K562 (cell line): ENCODE measurements around the gene MYB. TPM values are rescaled to one million over a fixed set of nuclear protein-coding genes. Genes with fewer than 3 reads are reported as not detected.
A peak's percentile ranks its signal among the peaks of the same experiment; 100 is the strongest.

ENCODE experiments used
- ARHGAP35 ChIP-seq: fragments of 450-650 bp; IDR thresholded peaks from 2 replicates; pipeline ENCODE4 v1.6.1; 2018; ENCODE audit not compliant: partially characterized antibody
- EHMT2 ChIP-seq: fragments of 450-650 bp; IDR thresholded peaks from 2 replicates; pipeline ENCODE4 v1.6.1; 2018; ENCODE audit warnings: antibody characterized with exemption
- FOXJ3 ChIP-seq: sonication (generic); formaldehyde crosslinking; IDR thresholded peaks from 2 replicates; pipeline ENCODE4 v1.4.0; 2020; ENCODE audit warnings: mild to moderate bottlenecking, missing genetic modification reagents
- FOXM1 ChIP-seq, 2 experiments: fragments of 450-650 bp in 1 of 2; sonication (generic) in 1 of 2; formaldehyde crosslinking in 1 of 2; IDR thresholded peaks; 2 replicates each; pipeline versions ENCODE4 v1.6.1 to v1.9.0; 2017 to 2022; ENCODE audit warnings: low read depth in 2 of 2, mild to moderate bottlenecking in 2 of 2, missing genetic modification reagents in 1 of 2, moderate library complexity in 1 of 2
- KLF6 ChIP-seq: fragments of 250-450 bp; sonication (Bioruptor Pico); IDR thresholded peaks from 2 replicates; pipeline ENCODE4 v1.4.0; 2020; ENCODE audit warnings: mild to moderate bottlenecking, moderate library complexity, borderline replicate concordance
- NELFE ChIP-seq: IDR thresholded peaks from 2 replicates; pipeline ENCODE4 v1.6.1; 2011; ENCODE audit warnings: mild to moderate bottlenecking; ENCODE audit not compliant: insufficient read depth, insufficient read length
- NR4A1 ChIP-seq, 2 experiments: fragments of 250-450 bp in 1 of 2; fragments of 450-650 bp in 1 of 2; sonication (Bioruptor Pico) in 1 of 2; IDR thresholded peaks; 2 replicates each; pipeline versions ENCODE4 v1.4.0 to v1.6.1; 2016 to 2020; ENCODE audit warnings: mild to moderate bottlenecking in 2 of 2, missing compliant biosample characterization in 1 of 2, missing genetic modification characterization in 1 of 2, moderate library complexity in 1 of 2
- PPARD ChIP-seq: fragments of 250-450 bp; sonication (Bioruptor Pico); IDR thresholded peaks from 2 replicates; pipeline ENCODE4 v1.8.0; 2022; ENCODE audit warnings: inconsistent platforms, mild to moderate bottlenecking, moderate library complexity
- RBM17 ChIP-seq: fragments of 200-400 bp; formaldehyde crosslinking; IDR thresholded peaks from 2 replicates; pipeline ENCODE4 v1.6.1; 2017; ENCODE audit warnings: low read depth, mild to moderate bottlenecking, low read length, borderline replicate concordance
- SREBF2 ChIP-seq: sonication (generic); formaldehyde crosslinking; IDR thresholded peaks from 2 replicates; pipeline ENCODE4 v1.4.0; 2020; ENCODE audit warnings: mild to moderate bottlenecking, missing genetic modification reagents
- ZNF133 ChIP-seq: fragments of 250-450 bp; sonication (Bioruptor Pico); IDR thresholded peaks from 2 replicates; pipeline ENCODE4 v1.4.0; 2020; ENCODE audit warnings: mild to moderate bottlenecking
- polyA plus RNA-seq, 8 experiments: library from polyadenylated mRNA; depleted of rRNA in 4 of 8; stranded (reverse) in 5 of 8; unstranded in 3 of 8; fragments of >200 nt; fragmentation: Nextera tagmentation in 2 of 8; fragmentation: Illumina TruSeq in 1 of 8; extraction: Ambion mirVana in 2 of 8; extraction: Trizol in 1 of 8; gene quantifications; 2 replicates each; pipeline versions ENCODE4 v1.2.1 to v1.2.3, GENCODE V29; 2011 to 2014; ENCODE audit warnings: inconsistent platforms in 1 of 8, missing spikeins in 1 of 8
- total RNA-seq, 7 experiments: library from RNA; depleted of rRNA in 6 of 7; stranded (reverse); fragments of >200 nt in 6 of 7; fragmentation: Illumina TruSeq in 2 of 7; extraction: Trizol in 2 of 7; gene quantifications; 2 replicates each; pipeline versions ENCODE4 v1.2.1 to v1.2.3, GENCODE V29; 2011 to 2021; ENCODE audit warnings: low replicate concordance in 1 of 7
- TF ChIP-seq, protein P1 (sequence below), 2 experiments: fragments of 150-350 bp in 1 of 2; IDR thresholded peaks; 2 replicates each; pipeline ENCODE4 v1.6.1; 2012 to 2016; ENCODE audit warnings: low read depth in 2 of 2, low read length in 2 of 2, mild to moderate bottlenecking in 1 of 2, moderate library complexity in 1 of 2
- TF ChIP-seq, protein P2 (sequence below), 2 experiments: fragments of 450-650 bp; IDR thresholded peaks; 2 replicates each; pipeline ENCODE4 v1.6.1; 2016
- TF ChIP-seq, protein P3 (sequence below): fragments of 250-450 bp; sonication (Bioruptor Pico); IDR thresholded peaks from 2 replicates; pipeline ENCODE4 v1.4.0; 2020; ENCODE audit warnings: mild to moderate bottlenecking, moderate library complexity, borderline replicate concordance
- TF ChIP-seq, protein P4 (sequence below): fragments of 450-650 bp; IDR thresholded peaks from 2 replicates; pipeline ENCODE4 v1.6.1; 2016
- TF ChIP-seq, protein P5 (sequence below): fragments of 250-450 bp; sonication (Bioruptor Pico); IDR thresholded peaks from 2 replicates; pipeline ENCODE4 v1.9.0; 2021; ENCODE audit warnings: mild to moderate bottlenecking

Gene MYB
- total and polyA plus RNA-seq, 9 of the 15 experiments (the other 6 are each of a cell fraction or from before 2014, with no cell fraction given): 35.8 to 218 (median 140) TPM

DNA sequence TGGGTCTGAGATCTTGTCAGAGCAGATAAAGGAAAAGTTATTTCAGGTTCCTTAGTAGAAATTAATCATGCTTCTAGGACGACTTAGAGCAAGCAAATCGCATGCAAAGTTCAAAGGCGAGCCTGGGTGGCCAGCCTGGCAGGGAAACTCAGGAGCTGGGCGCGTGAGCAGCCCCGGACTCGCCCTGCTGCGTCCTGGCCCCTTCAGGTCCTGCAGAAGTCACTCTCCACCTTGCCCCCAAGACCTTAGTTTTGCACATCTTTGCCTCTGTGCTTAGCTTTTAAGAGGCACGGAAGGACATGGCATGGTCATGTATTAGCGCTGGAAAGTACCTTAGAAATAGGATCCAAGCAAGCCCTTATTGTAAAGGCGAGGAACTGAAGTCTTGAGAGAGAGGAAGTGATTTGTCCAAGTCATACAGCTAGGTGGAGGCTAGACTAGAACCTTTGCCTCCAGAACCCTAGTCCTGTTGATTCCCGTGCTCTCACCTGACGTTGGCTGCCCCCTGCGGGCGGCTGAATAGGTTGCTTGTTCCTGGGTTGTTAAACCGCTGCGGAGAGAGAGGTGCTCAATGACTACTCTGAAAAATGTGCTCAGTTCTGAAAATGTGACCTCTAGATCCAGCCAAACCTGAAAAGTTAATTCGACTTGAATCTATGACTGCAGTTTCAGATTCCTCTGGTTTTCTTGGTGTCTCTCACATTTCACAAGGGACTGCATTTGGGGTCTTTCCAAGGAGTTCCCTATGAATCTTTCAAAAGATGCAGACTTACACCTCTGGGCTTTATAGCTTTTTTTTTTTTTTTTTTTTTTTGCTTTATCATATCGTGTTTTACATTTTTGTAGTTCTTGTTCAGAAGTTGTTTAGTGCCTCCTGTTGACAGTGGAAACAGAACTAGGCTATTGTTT is 2.7 kb downstream of the MYB start (continued):
- TF ChIP-seq, protein P1, sequence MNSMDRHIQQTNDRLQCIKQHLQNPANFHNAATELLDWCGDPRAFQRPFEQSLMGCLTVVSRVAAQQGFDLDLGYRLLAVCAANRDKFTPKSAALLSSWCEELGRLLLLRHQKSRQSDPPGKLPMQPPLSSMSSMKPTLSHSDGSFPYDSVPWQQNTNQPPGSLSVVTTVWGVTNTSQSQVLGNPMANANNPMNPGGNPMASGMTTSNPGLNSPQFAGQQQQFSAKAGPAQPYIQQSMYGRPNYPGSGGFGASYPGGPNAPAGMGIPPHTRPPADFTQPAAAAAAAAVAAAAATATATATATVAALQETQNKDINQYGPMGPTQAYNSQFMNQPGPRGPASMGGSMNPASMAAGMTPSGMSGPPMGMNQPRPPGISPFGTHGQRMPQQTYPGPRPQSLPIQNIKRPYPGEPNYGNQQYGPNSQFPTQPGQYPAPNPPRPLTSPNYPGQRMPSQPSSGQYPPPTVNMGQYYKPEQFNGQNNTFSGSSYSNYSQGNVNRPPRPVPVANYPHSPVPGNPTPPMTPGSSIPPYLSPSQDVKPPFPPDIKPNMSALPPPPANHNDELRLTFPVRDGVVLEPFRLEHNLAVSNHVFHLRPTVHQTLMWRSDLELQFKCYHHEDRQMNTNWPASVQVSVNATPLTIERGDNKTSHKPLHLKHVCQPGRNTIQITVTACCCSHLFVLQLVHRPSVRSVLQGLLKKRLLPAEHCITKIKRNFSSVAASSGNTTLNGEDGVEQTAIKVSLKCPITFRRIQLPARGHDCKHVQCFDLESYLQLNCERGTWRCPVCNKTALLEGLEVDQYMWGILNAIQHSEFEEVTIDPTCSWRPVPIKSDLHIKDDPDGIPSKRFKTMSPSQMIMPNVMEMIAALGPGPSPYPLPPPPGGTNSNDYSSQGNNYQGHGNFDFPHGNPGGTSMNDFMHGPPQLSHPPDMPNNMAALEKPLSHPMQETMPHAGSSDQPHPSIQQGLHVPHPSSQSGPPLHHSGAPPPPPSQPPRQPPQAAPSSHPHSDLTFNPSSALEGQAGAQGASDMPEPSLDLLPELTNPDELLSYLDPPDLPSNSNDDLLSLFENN (IDR thresholded peaks at IDR 0.05; ENCODE audit: low read depth in 2 of 2, low read length in 2 of 2): no peak
- peak; percentile 71 for TF ChIP-seq FOXM1 (IDR thresholded peaks at IDR 0.05; ENCODE audit: low read depth)
- TF ChIP-seq FOXM1 (CRISPR knock-in tag; IDR thresholded peaks at IDR 0.05; ENCODE audit: low read depth): no peak
- TF ChIP-seq NR4A1 (CRISPR knock-in tag; IDR thresholded peaks at IDR 0.05): no peak
- TF ChIP-seq NR4A1 (tag; IDR thresholded peaks at IDR 0.05): no peak
- TF ChIP-seq, protein P2, sequence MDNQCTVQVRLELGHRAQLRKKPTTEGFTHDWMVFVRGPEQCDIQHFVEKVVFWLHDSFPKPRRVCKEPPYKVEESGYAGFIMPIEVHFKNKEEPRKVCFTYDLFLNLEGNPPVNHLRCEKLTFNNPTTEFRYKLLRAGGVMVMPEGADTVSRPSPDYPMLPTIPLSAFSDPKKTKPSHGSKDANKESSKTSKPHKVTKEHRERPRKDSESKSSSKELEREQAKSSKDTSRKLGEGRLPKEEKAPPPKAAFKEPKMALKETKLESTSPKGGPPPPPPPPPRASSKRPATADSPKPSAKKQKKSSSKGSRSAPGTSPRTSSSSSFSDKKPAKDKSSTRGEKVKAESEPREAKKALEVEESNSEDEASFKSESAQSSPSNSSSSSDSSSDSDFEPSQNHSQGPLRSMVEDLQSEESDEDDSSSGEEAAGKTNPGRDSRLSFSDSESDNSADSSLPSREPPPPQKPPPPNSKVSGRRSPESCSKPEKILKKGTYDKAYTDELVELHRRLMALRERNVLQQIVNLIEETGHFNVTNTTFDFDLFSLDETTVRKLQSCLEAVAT (IDR thresholded peaks at IDR 0.05): peak in 1 of 2 experiments; percentile 76
- no peak for TF ChIP-seq RBM17
- TF ChIP-seq NELFE: no peak
- TF ChIP-seq, protein P3, sequence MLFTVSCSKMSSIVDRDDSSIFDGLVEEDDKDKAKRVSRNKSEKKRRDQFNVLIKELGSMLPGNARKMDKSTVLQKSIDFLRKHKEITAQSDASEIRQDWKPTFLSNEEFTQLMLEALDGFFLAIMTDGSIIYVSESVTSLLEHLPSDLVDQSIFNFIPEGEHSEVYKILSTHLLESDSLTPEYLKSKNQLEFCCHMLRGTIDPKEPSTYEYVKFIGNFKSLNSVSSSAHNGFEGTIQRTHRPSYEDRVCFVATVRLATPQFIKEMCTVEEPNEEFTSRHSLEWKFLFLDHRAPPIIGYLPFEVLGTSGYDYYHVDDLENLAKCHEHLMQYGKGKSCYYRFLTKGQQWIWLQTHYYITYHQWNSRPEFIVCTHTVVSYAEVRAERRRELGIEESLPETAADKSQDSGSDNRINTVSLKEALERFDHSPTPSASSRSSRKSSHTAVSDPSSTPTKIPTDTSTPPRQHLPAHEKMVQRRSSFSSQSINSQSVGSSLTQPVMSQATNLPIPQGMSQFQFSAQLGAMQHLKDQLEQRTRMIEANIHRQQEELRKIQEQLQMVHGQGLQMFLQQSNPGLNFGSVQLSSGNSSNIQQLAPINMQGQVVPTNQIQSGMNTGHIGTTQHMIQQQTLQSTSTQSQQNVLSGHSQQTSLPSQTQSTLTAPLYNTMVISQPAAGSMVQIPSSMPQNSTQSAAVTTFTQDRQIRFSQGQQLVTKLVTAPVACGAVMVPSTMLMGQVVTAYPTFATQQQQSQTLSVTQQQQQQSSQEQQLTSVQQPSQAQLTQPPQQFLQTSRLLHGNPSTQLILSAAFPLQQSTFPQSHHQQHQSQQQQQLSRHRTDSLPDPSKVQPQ (CRISPR knock-in tag): no peak
- no peak; the same call in 1 of the 2 replicates for TF ChIP-seq FOXJ3 (CRISPR knock-in tag)
- 0 out of 2 replicates have a peak, but pooled peaks have one; percentile 17 for TF ChIP-seq EHMT2
- no peak for TF ChIP-seq PPARD
- TF ChIP-seq, protein P4, sequence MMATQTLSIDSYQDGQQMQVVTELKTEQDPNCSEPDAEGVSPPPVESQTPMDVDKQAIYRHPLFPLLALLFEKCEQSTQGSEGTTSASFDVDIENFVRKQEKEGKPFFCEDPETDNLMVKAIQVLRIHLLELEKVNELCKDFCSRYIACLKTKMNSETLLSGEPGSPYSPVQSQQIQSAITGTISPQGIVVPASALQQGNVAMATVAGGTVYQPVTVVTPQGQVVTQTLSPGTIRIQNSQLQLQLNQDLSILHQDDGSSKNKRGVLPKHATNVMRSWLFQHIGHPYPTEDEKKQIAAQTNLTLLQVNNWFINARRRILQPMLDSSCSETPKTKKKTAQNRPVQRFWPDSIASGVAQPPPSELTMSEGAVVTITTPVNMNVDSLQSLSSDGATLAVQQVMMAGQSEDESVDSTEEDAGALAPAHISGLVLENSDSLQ: no peak
- no peak for TF ChIP-seq SREBF2 (CRISPR knock-in tag)
- no peak for TF ChIP-seq ZNF133 (CRISPR knock-in tag)
- TF ChIP-seq, protein P5, sequence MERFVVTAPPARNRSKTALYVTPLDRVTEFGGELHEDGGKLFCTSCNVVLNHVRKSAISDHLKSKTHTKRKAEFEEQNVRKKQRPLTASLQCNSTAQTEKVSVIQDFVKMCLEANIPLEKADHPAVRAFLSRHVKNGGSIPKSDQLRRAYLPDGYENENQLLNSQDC (CRISPR knock-in tag): no peak
- no peak for TF ChIP-seq ARHGAP35
- TF ChIP-seq KLF6: no peak
